H1 (cell line): ENCODE data around the gene MFAP5. TPM values are rescaled to one million over a fixed set of nuclear protein-coding genes. Genes with fewer than 3 reads are reported as not detected.

Experiments used
- CTCF ChIA-PET: fragments of 300-600 bp; sonication (Branson Sonifier 250); formaldehyde crosslinking; loops from one replicate; lab custom pipeline; 2021; ENCODE audit not compliant: partially characterized antibody; lab: Charles Lee
- POLR2A ChIA-PET: fragments of 300-600 bp; sonication (Branson Sonifier 250); formaldehyde crosslinking; loops from one replicate; lab custom pipeline; 2021; ENCODE audit warnings: inconsistent platforms; ENCODE audit not compliant: partially characterized antibody; lab: Charles Lee
- DNase-seq, 2 experiments: peaks; one replicate each; pipeline versions ENCODE4 v3.0.0 to v3.0.0-alpha.2; 2010 to 2022; ENCODE audit warnings: low spot score in 2 of 2, low read depth in 1 of 2, mixed read lengths in 1 of 2
- FAIRE-seq: peaks from 2 replicates; lab custom pipeline; 2011; peaks lifted over from hg19 to GRCh38; lab: Jason Lieb, UNC
- H2AFZ ChIP-seq: 2 replicates; pipeline ENCODE4 v1.8.1; 2012; ENCODE audit warnings: low read length, inconsistent platforms
- H2AK5ac ChIP-seq: 2 replicates; pipeline ENCODE4 v1.6.1; 2013; ENCODE audit warnings: low read depth, low read length
- H2BK120ac ChIP-seq: replicated peaks from 2 replicates; pipeline ENCODE3; 2013; ENCODE audit warnings: low read depth, low read length, inconsistent platforms
- H2BK12ac ChIP-seq: 2 replicates; pipeline ENCODE4 v1.6.1; 2013; ENCODE audit warnings: low read depth, low read length
- H2BK15ac ChIP-seq: 2 replicates; pipeline ENCODE4 v1.6.1; 2013; ENCODE audit warnings: low read length
- H2BK20ac ChIP-seq: 2 replicates; pipeline ENCODE4 v1.6.1; 2013; ENCODE audit warnings: low read length
- H2BK5ac ChIP-seq: 2 replicates; pipeline ENCODE4 v1.6.1; 2013; ENCODE audit warnings: low read depth, low read length
- H3K14ac ChIP-seq: 2 replicates; pipeline ENCODE4 v1.6.1; 2013; ENCODE audit warnings: inconsistent platforms; ENCODE audit not compliant: insufficient read length
- H3K18ac ChIP-seq: 2 replicates; pipeline ENCODE4 v1.6.1; 2013; ENCODE audit warnings: low read length; ENCODE audit errors: extremely low read depth
- H3K23ac ChIP-seq: 2 replicates; pipeline ENCODE4 v1.6.1; 2013; ENCODE audit warnings: inconsistent platforms; ENCODE audit not compliant: insufficient read length
- H3K23me2 ChIP-seq: 2 replicates; pipeline ENCODE4 v1.6.1; 2013; ENCODE audit warnings: low read depth, low read length
- H3K27ac ChIP-seq: 2 replicates; pipeline ENCODE4 v1.6.1; 2011; ENCODE audit warnings: low read depth, low read length, inconsistent platforms
- H3K27me3 ChIP-seq, 4 experiments: replicated peaks in 1 of 4; 1 replicate in 1 of 4; 2 replicates in 3 of 4; pipeline versions ENCODE4 v1.6.1 to v1.8.1; 2011 to 2013; ENCODE audit warnings: low read length in 3 of 4, mild to moderate bottlenecking in 3 of 4, inconsistent platforms in 2 of 4, mixed read lengths in 2 of 4, moderate library complexity in 1 of 4; ENCODE audit not compliant: control insufficient read depth in 3 of 4, insufficient read depth in 3 of 4; ENCODE audit errors: extremely low read depth in 1 of 4
- H3K36me3 ChIP-seq, 4 experiments: 2 replicates each; pipeline versions ENCODE4 v1.6.1 to v1.8.1; 2011 to 2013; ENCODE audit warnings: mild to moderate bottlenecking in 4 of 4, low read length in 3 of 4, moderate library complexity in 2 of 4, control low read depth in 1 of 4, inconsistent platforms in 1 of 4; ENCODE audit not compliant: insufficient read depth in 4 of 4, control insufficient read depth in 2 of 4
- H3K4ac ChIP-seq: replicated peaks from 2 replicates; pipeline ENCODE3; 2013; ENCODE audit warnings: low read length, low read depth, mixed read lengths, inconsistent platforms; ENCODE audit not compliant: insufficient read length
- H3K4me1 ChIP-seq, 4 experiments: replicated peaks in 1 of 4; 1 replicate in 1 of 4; 2 replicates in 3 of 4; pipeline versions ENCODE4 v1.6.1 to v1.8.1; 2011 to 2013; ENCODE audit warnings: low read length in 3 of 4, inconsistent platforms in 2 of 4, mixed read lengths in 1 of 4; ENCODE audit not compliant: insufficient read depth in 4 of 4, control insufficient read depth in 3 of 4
- H3K4me2 ChIP-seq, 2 experiments: 2 replicates each; pipeline versions ENCODE4 v1.6.1 to v1.8.1; 2011 to 2013; ENCODE audit warnings: low read depth in 2 of 2, low read length in 2 of 2, control low read depth in 1 of 2, inconsistent platforms in 1 of 2, mild to moderate bottlenecking in 1 of 2; ENCODE audit not compliant: insufficient read depth in 1 of 2
- H3K4me3 ChIP-seq, 4 experiments: fragments of 200-600, 300-600 bp in 1 of 4; sonication (generic), shearing (Covaris generic), sonication (Bioruptor Twin) in 1 of 4; 2 replicates each; pipeline versions ENCODE4 v1.5.1 to v1.8.1; 2011 to 2016; ENCODE audit warnings: low read length in 4 of 4, low read depth in 3 of 4, control low read depth in 2 of 4, inconsistent platforms in 2 of 4, mild to moderate bottlenecking in 2 of 4, mixed read lengths in 1 of 4, moderate library complexity in 1 of 4; ENCODE audit not compliant: insufficient read depth in 2 of 4; ENCODE audit errors: extremely low read depth in 1 of 4
- H3K56ac ChIP-seq: replicated peaks from 2 replicates; pipeline ENCODE3; 2013; ENCODE audit warnings: low read depth, mild to moderate bottlenecking, mixed read lengths, low read length, inconsistent platforms; ENCODE audit not compliant: insufficient read length
- H3K79me1 ChIP-seq: 2 replicates; pipeline ENCODE4 v1.6.1; 2013; ENCODE audit warnings: low read depth, low read length, control low read depth
- H3K79me2 ChIP-seq, 2 experiments: 2 replicates each; pipeline versions ENCODE4 v1.6.1 to v1.8.1; 2012 to 2013; ENCODE audit warnings: low read length in 2 of 2, mild to moderate bottlenecking in 2 of 2, inconsistent platforms in 1 of 2; ENCODE audit not compliant: insufficient read depth in 2 of 2, control insufficient read depth in 1 of 2
- H3K9ac ChIP-seq, 4 experiments: replicated peaks in 1 of 4; 1 replicate in 1 of 4; 2 replicates in 3 of 4; pipeline versions ENCODE4 v1.6.1 to v1.8.1; 2011 to 2013; ENCODE audit warnings: low read depth in 3 of 4, low read length in 3 of 4, control low read depth in 2 of 4, mild to moderate bottlenecking in 2 of 4, moderate library complexity in 2 of 4, inconsistent platforms in 1 of 4; ENCODE audit errors: extremely low read depth in 1 of 4
- H3K9me3 ChIP-seq, 2 experiments: 2 replicates each; pipeline versions ENCODE4 v1.6.1 to v1.8.1; 2012 to 2013; ENCODE audit warnings: mild to moderate bottlenecking in 2 of 2, moderate library complexity in 2 of 2, control low read depth in 1 of 2, inconsistent platforms in 1 of 2, low read depth in 1 of 2, low read length in 1 of 2, mixed read lengths in 1 of 2; ENCODE audit not compliant: insufficient read depth in 2 of 2
- H4K20me1 ChIP-seq, 2 experiments: replicated peaks in 1 of 2; 2 replicates each; pipeline versions ENCODE3 to v1.8.1; 2011 to 2013; ENCODE audit warnings: inconsistent platforms in 2 of 2, low read length in 2 of 2, mild to moderate bottlenecking in 1 of 2; ENCODE audit not compliant: insufficient read depth in 2 of 2, control insufficient read depth in 1 of 2
- H4K5ac ChIP-seq: 2 replicates; pipeline ENCODE4 v1.6.1; 2013; ENCODE audit warnings: low read length, low read depth, mixed read lengths, inconsistent platforms; ENCODE audit not compliant: insufficient read length
- H4K8ac ChIP-seq: 2 replicates; pipeline ENCODE4 v1.8.0; 2013; ENCODE audit warnings: mild to moderate bottlenecking, moderate library complexity, low read length, inconsistent platforms; ENCODE audit not compliant: insufficient read depth; ENCODE audit errors: extremely low read depth
- H4K91ac ChIP-seq: replicated peaks from 2 replicates; pipeline ENCODE3; 2013; ENCODE audit warnings: low read length, mixed read lengths, inconsistent platforms; ENCODE audit not compliant: insufficient read length
- CHD2 ChIP-seq: IDR thresholded peaks from 2 replicates; pipeline ENCODE4 v1.6.1; 2012; ENCODE audit warnings: low read length, improper control_type of control experiment
- WGBS, 2 experiments: shearing (Covaris generic) in 1 of 2; methylation state at CpG; one replicate each; pipeline versions ENCODE4 v1.1.6 to v1.1.7; 2013 to 2015; ENCODE audit warnings: low lambda C conversion rate in 2 of 2, mixed read lengths in 2 of 2, inconsistent platforms in 1 of 2, low coverage in 1 of 2, missing lambda C conversion rate in 1 of 2; ENCODE audit not compliant: insufficient replicate concordance in 2 of 2, insufficient coverage in 1 of 2, insufficient read length in 1 of 2; ENCODE audit errors: extremely low coverage in 1 of 2, missing lambda C conversion rate in 1 of 2; 5-methylcytosine and 5-hydroxymethylcytosine counted together
- polyA plus RNA-seq, 7 experiments: library from polyadenylated mRNA; depleted of rRNA in 3 of 7; stranded (reverse) in 5 of 7; unstranded in 2 of 7; fragments of >200 nt in 5 of 7; fragments of 200-250 nt in 2 of 7; gene quantifications; 1 replicate in 5 of 7; 2 replicates in 1 of 7; 4 replicates in 1 of 7; pipeline versions ENCODE4 v1.2.1 to v1.2.3, GENCODE V29; 2011 to 2013; ENCODE audit warnings: missing spikeins in 2 of 7, mixed read lengths in 2 of 7
- total RNA-seq: library from RNA; stranded (reverse); fragmentation: NEBNext Ultra II Directional; extraction: Animal tissue kit (Norgen Biotek cat#: 25700); gene quantifications from 2 replicates; pipeline ENCODE4 v1.2.1, GENCODE V29; 2021

Gene MFAP5
- total and polyA plus RNA-seq, 2 of the 8 experiments (the other 6 are each of a cell fraction or from before 2014, with no cell fraction given): 0.60 to 0.86 TPM

- ChIA-PET CTCF (interaction anchor here (0.6 to 2.8 kb wide), 11 partner anchors 9 to 212 kb away, joined by 3 to 12 read pairs (median 3); no protein-coding TSS in a partner anchor), POLR2A (interaction anchor here (0.6 to 1.3 kb wide), 3 partner anchors 9 to 105 kb away, joined by 3 to 4 read pairs (median 3); no protein-coding TSS in a partner anchor)
- Histone ChIP-seq H3K9me3 (no peaks in the 10 kb centered on the region; a peak in 1 of 4 replicates), H2BK12ac (no peak overlapping the region), H3K23ac (no peak overlapping the region), H3K23me2 (no peaks in the 10 kb centered on the region), H2BK5ac (no peak overlapping the region), H3K79me1 (no peaks in the 10 kb centered on the region), H3K14ac (no peak overlapping the region), H4K91ac (no peak overlapping the region), H2BK15ac (no peak overlapping the region), H2AK5ac (no peak overlapping the region), H3K4me1 (no peaks in the 10 kb centered on the region; a peak in 2 of 7 replicates), H3K18ac (no peak overlapping the region), H3K79me2 (no peaks in the 10 kb centered on the region), H2AFZ (no peak overlapping the region), H3K4ac (no peak overlapping the region), H2BK120ac (no peak overlapping the region), H3K27me3 (no peaks in the 10 kb centered on the region), H3K27ac (no peak overlapping the region), H2BK20ac (no peak overlapping the region), H4K8ac (no peak overlapping the region), H3K9ac (no peak overlapping the region), H3K4me3 (no peak overlapping the region), H3K56ac (no peak overlapping the region), H4K20me1 (no peaks in the 10 kb centered on the region), H4K5ac (no peak overlapping the region), H3K36me3 (no peaks in the 10 kb centered on the region), H3K4me2 (no peak overlapping the region)
- 90% methylated on average over 5 of the region's 5 CpGs; no CpG with 5 or more reads in 1 of the 2 experiments for WGBS, 2 experiments
- no peak for FAIRE-seq
- no peak for TF ChIP-seq CHD2
- no peak for DNase-seq
Measured at GRCh38 chr12:8647968-8648367, 14.7 kb downstream of the MFAP5 start.
